GM12878 (cell line): ENCODE measurements around the gene PHOX2A.

Experiments used
- CBFB ChIP-seq: IDR thresholded peaks from 2 replicates; pipeline ENCODE4 v1.6.1; 2016; ENCODE audit warnings: antibody characterized with exemption, low read depth
- EP300 ChIP-seq, 2 experiments: fragments of 150-350 bp in 1 of 2; IDR thresholded peaks; 2 replicates each; pipeline ENCODE4 v1.6.1; 2011 to 2012; ENCODE audit warnings: low read depth in 2 of 2, low read length in 2 of 2, borderline replicate concordance in 1 of 2, improper control_type of control experiment in 1 of 2, inconsistent platforms in 1 of 2; ENCODE audit not compliant: control insufficient read depth in 1 of 2
- EZH2 ChIP-seq: IDR thresholded peaks from 2 replicates; pipeline ENCODE4 v1.6.1; 2012; ENCODE audit warnings: low read depth, mild to moderate bottlenecking, control low read depth, inconsistent platforms, low read length, borderline replicate concordance; ENCODE audit not compliant: control insufficient read depth
- MAX ChIP-seq: IDR thresholded peaks from 2 replicates; pipeline ENCODE4 v1.6.1; 2012; ENCODE audit warnings: low read depth, low read length, improper control_type of control experiment
- NR2C1 ChIP-seq: fragments of 450-650 bp; IDR thresholded peaks from 2 replicates; pipeline ENCODE4 v1.6.1; 2017; ENCODE audit warnings: antibody characterized with exemption, mild to moderate bottlenecking, moderate library complexity
- POLR2AphosphoS5 ChIP-seq: IDR thresholded peaks from 2 replicates; pipeline ENCODE4 v1.6.1; 2011; ENCODE audit warnings: mild to moderate bottlenecking, low read length, inconsistent platforms
- REST ChIP-seq: IDR thresholded peaks from 2 replicates; pipeline ENCODE4 v1.6.1; 2012; ENCODE audit warnings: mild to moderate bottlenecking, low read depth, low read length
- SP1 ChIP-seq: IDR thresholded peaks from one replicate; pipeline ENCODE4 v1.6.1; 2011; ENCODE audit warnings: low read depth, low read length

- TF ChIP-seq MAX: no peak
- no peak for TF ChIP-seq CBFB
- no peak for TF ChIP-seq POLR2AphosphoS5
- TF ChIP-seq NR2C1: no peak
- no peak for TF ChIP-seq SP1
- TF ChIP-seq REST: no peak
- TF ChIP-seq EZH2: no peak
- TF ChIP-seq EP300 (IDR thresholded peaks at IDR 0.05; ENCODE audit: borderline replicate concordance in 1 of 2, control insufficient read depth in 1 of 2, low read depth in 2 of 2, low read length in 2 of 2): no peak
Measured at GRCh38 chr11:72250661-72251464, 6.9 kb upstream of the PHOX2A start.
